Activated naive CD8-positive, alpha-beta T cell treated with anti-CD3 and anti-CD28 coated beads, Interleukin-2, amount 50 U/mL, for 24 hours (primary cell): Measurements from ENCODE around the gene SLC35B1.

ENCODE experiments used
- ATAC-seq: fragments of 150-1000 bp; cut with Tn5 transposase; one replicate; pipeline ENCODE4 v1.10.0; 2021
- DNase-seq: peaks from one replicate; pipeline ENCODE4 v3.0.0; 2021
- H3K27ac Mint-ChIP-seq: one replicate; pipeline ENCODE4 v1.8.0; 2021; ENCODE audit warnings: mild to moderate bottlenecking, mixed read lengths
- H3K27me3 Mint-ChIP-seq: one replicate; pipeline ENCODE4 v1.8.0; 2021; ENCODE audit warnings: mixed read lengths
- H3K36me3 Mint-ChIP-seq: one replicate; pipeline ENCODE4 v1.8.0; 2021; ENCODE audit warnings: low read depth, mixed read lengths
- H3K4me1 Mint-ChIP-seq: one replicate; pipeline ENCODE4 v1.8.0; 2021; ENCODE audit warnings: mixed read lengths
- H3K4me3 Mint-ChIP-seq: one replicate; pipeline ENCODE4 v1.8.0; 2021; ENCODE audit warnings: mild to moderate bottlenecking, moderate library complexity, mixed read lengths
- H3K9me3 Mint-ChIP-seq: one replicate; pipeline ENCODE4 v1.8.0; 2021; ENCODE audit warnings: mixed read lengths

SLC35B1 gene

GRCh38 chr17:49696233-49696761 is 11.5 kb downstream of the SLC35B1 start:
- peaks cover 12% of the 10 kb centered on the region for H3K36me3 Mint-ChIP-seq
- DNase-seq (peak; percentile 73), ATAC-seq (peak; percentile 97)
- H3K4me1 Mint-ChIP-seq: peaks cover 35% of the 10 kb centered on the region
- H3K9me3 Mint-ChIP-seq: no peaks in the 10 kb centered on the region
- H3K27me3 Mint-ChIP-seq: no peaks in the 10 kb centered on the region
- H3K27ac Mint-ChIP-seq: peak overlapping the region; percentile 93
- H3K4me3 Mint-ChIP-seq: peak overlapping the region; percentile 38

- Mint-ChIP-seq H3K4me3 (peak overlapping the region; percentile 38), H3K4me1 (peaks cover 40% of the 10 kb centered on the region), H3K9me3 (no peaks in the 10 kb centered on the region), H3K27me3 (no peaks in the 10 kb centered on the region), H3K36me3 (peaks cover 7% of the 10 kb centered on the region), H3K27ac (peak overlapping the region; percentile 93)
- ATAC-seq (peak; percentile 3), DNase-seq (no peak)
These were observed 12.0 kb downstream of the SLC35B1 start for GRCh38 chr17:49695698-49696232.

GRCh38 chr17:49694847-49695697 is 12.7 kb downstream of the SLC35B1 start:
- H3K4me3 Mint-ChIP-seq: no peak overlapping the region
- H3K27ac Mint-ChIP-seq: peak overlapping the region; percentile 93
- no peak for ATAC-seq
- peaks cover 3% of the 10 kb centered on the region for H3K36me3 Mint-ChIP-seq
- H3K27me3 Mint-ChIP-seq: no peaks in the 10 kb centered on the region
- peak; percentile 85 for DNase-seq
- peaks cover 45% of the 10 kb centered on the region for H3K4me1 Mint-ChIP-seq
- no peaks in the 10 kb centered on the region for H3K9me3 Mint-ChIP-seq

GRCh38 chr17:49692751-49693150 is 15.0 kb downstream of the SLC35B1 start:
- Mint-ChIP-seq H3K27me3 (no peaks in the 10 kb centered on the region), H3K9me3 (no peaks in the 10 kb centered on the region), H3K27ac (peak overlapping the region; percentile 46), H3K4me1 (peaks cover 60% of the 10 kb centered on the region), H3K36me3 (no peaks in the 10 kb centered on the region), H3K4me3 (no peak overlapping the region)
- ATAC-seq: no peak
- no peak for DNase-seq

- peaks cover 66% of the 10 kb centered on the region for H3K4me1 Mint-ChIP-seq
- ATAC-seq: no peak
- no peak overlapping the region for H3K4me3 Mint-ChIP-seq
- H3K27me3 Mint-ChIP-seq: no peaks in the 10 kb centered on the region
- no peak overlapping the region for H3K27ac Mint-ChIP-seq
- no peak for DNase-seq
- no peaks in the 10 kb centered on the region for H3K9me3 Mint-ChIP-seq
- no peaks in the 10 kb centered on the region for H3K36me3 Mint-ChIP-seq
These were observed 16.0 kb downstream of the SLC35B1 start for GRCh38 chr17:49691677-49692191.

GRCh38 chr17:49691086-49691676 is 16.6 kb downstream of the SLC35B1 start:
- no peak for DNase-seq

GRCh38 chr17:49690256-49690655 is 17.5 kb downstream of the SLC35B1 start:
- DNase-seq: no peak
- Mint-ChIP-seq H3K9me3 (no peaks in the 10 kb centered on the region), H3K36me3 (no peaks in the 10 kb centered on the region), H3K27ac (no peak overlapping the region), H3K27me3 (no peaks in the 10 kb centered on the region), H3K4me3 (no peak overlapping the region), H3K4me1 (peaks cover 53% of the 10 kb centered on the region)
- no peak for ATAC-seq

More at GRCh38 chr17:49691086-49691676, 16.6 kb downstream of the SLC35B1 start:
- Mint-ChIP-seq H3K4me1 (peaks cover 63% of the 10 kb centered on the region), H3K9me3 (no peaks in the 10 kb centered on the region), H3K27me3 (no peaks in the 10 kb centered on the region), H3K27ac (no peak overlapping the region), H3K4me3 (no peak overlapping the region), H3K36me3 (no peaks in the 10 kb centered on the region)
- ATAC-seq: no peak

GRCh38 chr17:49688848-49689247 is 18.9 kb downstream of the SLC35B1 start:
- DNase-seq: no peak
- Mint-ChIP-seq H3K9me3 (no peaks in the 10 kb centered on the region), H3K4me3 (peak overlapping the region; percentile 22), H3K27me3 (no peaks in the 10 kb centered on the region), H3K27ac (peak overlapping the region; percentile 71), H3K4me1 (peaks cover 46% of the 10 kb centered on the region), H3K36me3 (no peaks in the 10 kb centered on the region)
- ATAC-seq: no peak

- Mint-ChIP-seq H3K9me3 (no peaks in the 10 kb centered on the region), H3K27ac (peak overlapping the region; percentile 91), H3K27me3 (no peaks in the 10 kb centered on the region), H3K4me3 (peak overlapping the region; percentile 54), H3K4me1 (peaks cover 45% of the 10 kb centered on the region), H3K36me3 (no peaks in the 10 kb centered on the region)
- ATAC-seq (no peak), DNase-seq (no peak)
These were observed 19.8 kb downstream of the SLC35B1 start for GRCh38 chr17:49687878-49688491.

- peaks cover 7% of the 10 kb centered on the region for H3K36me3 Mint-ChIP-seq
- ATAC-seq: no peak
- H3K27ac Mint-ChIP-seq: no peak overlapping the region
- H3K9me3 Mint-ChIP-seq: peaks cover 4% of the 10 kb centered on the region
- H3K4me3 Mint-ChIP-seq: no peak overlapping the region
- DNase-seq: no peak
- H3K27me3 Mint-ChIP-seq: peaks cover 6% of the 10 kb centered on the region
- H3K4me1 Mint-ChIP-seq: peaks cover 18% of the 10 kb centered on the region
These were observed 26.4 kb downstream of the SLC35B1 start for GRCh38 chr17:49681106-49681979.

- Mint-ChIP-seq H3K27me3 (peaks cover 6% of the 10 kb centered on the region), H3K9me3 (peaks cover 4% of the 10 kb centered on the region), H3K27ac (no peak overlapping the region), H3K4me1 (peaks cover 28% of the 10 kb centered on the region), H3K36me3 (peaks cover 9% of the 10 kb centered on the region), H3K4me3 (no peak overlapping the region)
- DNase-seq (no peak), ATAC-seq (no peak)
These were observed 27.4 kb downstream of the SLC35B1 start for GRCh38 chr17:49680314-49680713.

- Mint-ChIP-seq H3K9me3 (peaks cover 4% of the 10 kb centered on the region), H3K27ac (peak within 1 kb of the TSS; percentile 92), H3K36me3 (peaks cover 21% of the 10 kb centered on the region), H3K27me3 (peaks cover 6% of the 10 kb centered on the region), H3K4me1 (peaks cover 44% of the 10 kb centered on the region), H3K4me3 (peak within 1 kb of the TSS; percentile 85)
- DNase-seq (peak; percentile 99), ATAC-seq (peak; percentile 97)
These were observed 29.6 kb downstream of the SLC35B1 start, which contains the start of gene SPOP for GRCh38 chr17:49677933-49678847. TSS of gene SPOP (minus strand) at chr17:49678097. CDS start at chr17:49622810, 55,287 bp downstream.
